Vein endothelial cell (primary cell): ENCODE data around the gene NPB. TPM values are rescaled to one million over a fixed set of nuclear protein-coding genes. Genes with fewer than 3 reads are reported as not detected.

Source experiments
- total RNA-seq: library from RNA; depleted of rRNA; stranded (reverse); fragments of >200 nt; gene quantifications from 2 replicates; pipeline ENCODE4 v1.2.3, GENCODE V29; 2012

The NPB gene
- 0.65 TPM in 1 of 2 replicates, not detected in the other for total RNA-seq

DNA sequence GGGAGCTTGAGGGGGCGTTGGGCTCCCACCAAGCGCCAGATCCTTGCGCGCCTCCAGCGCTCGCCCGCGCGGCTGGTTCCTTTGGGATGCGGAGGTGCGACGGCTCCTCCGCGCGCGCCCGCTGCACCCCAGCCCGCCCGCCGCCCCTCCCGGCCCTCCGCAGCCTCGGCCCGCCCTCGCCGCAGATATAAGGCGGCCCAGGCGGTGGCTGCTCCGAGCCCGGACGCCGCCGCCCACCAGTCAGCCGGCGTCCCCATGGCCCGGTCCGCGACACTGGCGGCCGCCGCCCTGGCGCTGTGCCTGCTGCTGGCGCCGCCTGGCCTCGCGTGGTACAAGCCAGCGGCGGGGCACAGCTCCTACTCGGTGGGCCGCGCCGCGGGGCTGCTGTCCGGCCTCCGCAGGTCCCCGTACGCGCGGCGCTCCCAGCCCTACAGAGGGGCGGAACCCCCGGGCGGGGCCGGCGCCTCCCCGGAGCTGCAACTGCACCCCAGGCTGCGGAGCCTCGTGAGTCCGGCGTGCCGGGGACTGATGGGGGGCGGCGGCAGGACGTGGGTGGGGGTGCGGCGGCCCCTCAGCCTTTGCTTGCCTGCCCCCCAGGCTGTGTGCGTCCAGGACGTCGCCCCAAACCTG is at the start of gene NPB:
NPB (plus strand) TSS at position 216 of the 630 bp plus-strand sequence; CDS start at position 256, 40 bp downstream.

DNA sequence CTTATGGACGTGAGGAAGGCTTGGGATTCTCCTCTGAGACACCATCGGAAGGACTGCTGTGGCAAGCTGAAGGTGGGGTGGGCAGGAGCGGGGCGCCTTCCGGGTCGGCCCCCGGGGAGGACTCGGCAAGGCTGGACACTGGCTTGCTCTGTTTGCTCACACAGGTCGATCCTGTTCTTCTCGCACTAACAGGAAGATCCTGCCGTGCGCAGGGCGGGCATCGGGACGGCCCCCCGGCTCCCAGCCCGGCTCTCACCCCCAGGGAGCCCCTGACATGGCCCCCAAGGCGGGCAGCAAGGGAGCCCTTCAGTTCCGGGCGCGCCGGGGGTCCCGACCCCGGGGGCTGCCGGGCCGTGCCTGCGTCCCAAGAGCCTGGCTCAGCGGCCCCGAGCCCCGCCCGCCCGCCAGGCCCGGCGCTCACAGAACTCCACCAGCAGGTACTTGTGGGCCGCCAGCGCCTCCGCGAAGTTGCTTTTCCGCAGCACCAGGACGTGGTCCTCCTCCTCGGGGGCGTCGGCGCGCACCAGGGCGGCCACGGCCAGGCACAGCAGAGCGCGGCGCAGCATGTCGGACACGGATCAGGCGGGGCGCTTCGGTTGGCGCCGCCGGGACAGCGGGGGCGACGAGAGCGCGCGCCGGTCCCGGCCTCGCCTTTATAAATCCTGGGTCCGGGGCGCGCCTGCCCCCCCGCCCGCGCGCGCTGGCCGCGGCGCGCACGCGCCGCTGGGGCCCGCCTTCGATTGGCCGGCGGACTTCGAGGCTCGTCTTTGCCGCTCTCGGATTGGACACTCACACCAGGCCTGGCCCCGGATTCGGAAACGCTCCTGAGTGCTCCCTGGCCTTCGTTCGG is 41.9 kb upstream of the NPB start, which contains the start of gene P4HB:
P4HB (minus strand) TSS at position 630 of the 850 bp plus-strand sequence; CDS start at position 566, 64 bp downstream.

GRCh38 chr17:81870981-81871386 is 31.1 kb upstream of the NPB start, which contains the start of gene ARHGDIA:
Gene ARHGDIA, minus strand, starts transcription at chr17:81871337. Its CDS starts 1,407 bp downstream, at chr17:81869930.

DNA sequence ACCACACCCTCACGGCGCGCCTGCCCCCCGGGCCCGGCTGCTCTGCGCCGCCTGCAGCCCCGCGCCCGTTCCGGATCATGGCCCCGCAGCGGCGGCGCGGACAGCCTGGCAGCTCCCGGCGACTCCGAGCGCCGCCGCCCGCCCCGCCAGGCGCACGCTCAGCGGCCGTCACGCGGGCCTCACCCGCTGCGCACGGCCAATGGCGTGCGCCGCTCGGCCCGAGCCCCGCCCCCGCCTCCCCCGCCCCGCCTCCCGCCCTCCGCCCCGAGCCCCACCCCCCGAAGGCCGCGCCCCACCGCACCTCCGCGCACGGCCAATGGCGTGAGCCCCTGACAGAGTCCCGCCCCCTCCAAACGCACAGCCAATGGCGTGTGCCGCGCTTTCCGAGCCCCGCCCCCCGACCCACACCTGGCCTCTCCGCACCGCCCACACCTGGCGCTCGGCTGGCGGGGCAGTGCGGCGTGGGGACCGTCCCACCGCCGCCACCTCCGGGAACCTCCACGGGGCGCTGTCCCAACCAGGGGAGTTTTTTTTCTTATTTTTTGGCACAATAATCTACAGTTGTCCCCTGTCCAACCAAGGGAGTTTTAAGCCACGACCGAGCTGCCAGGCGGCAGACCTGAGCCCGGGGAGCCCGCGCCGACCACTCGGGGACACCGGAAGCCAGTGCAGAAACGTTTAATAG is 9.4 kb downstream of the NPB start, which contains the start of gene PCYT2:
PCYT2 (minus strand) TSS at position 123 of the 685 bp plus-strand sequence; CDS start at position 79, 44 bp downstream.

GRCh38 chr17:81917565-81918332 is 15.7 kb downstream of the NPB start, which contains the start of gene SIRT7:
Gene SIRT7, minus strand, starts transcription at chr17:81918176. Its CDS starts 45 bp downstream, at chr17:81918131.

GRCh38 chr17:81927653-81928543 is 25.9 kb downstream of the NPB start, which contains the start of gene MAFG:
Gene MAFG, minus strand, starts transcription at chr17:81927735. Its CDS starts 4,550 bp downstream, at chr17:81923185.

DNA sequence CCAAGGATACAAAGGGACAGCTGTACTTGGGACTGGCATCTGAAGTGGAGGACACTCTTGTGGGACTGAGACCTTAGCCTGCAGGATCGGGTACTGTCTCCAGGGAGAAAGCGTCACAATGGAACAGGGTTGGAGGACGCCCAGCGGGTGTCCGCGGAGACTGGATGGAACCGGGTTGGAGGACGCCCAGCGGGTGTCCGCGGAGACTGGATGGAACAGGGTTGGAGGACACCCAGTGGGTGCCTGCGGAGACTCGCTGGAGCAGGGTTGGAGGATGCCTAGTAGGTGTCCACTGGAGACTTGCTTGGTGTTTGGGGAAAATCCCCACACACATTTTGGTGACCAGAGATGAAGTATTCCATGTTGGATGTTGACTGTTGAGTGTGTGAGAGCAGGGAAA is 45.2 kb downstream of the NPB start, which contains the start of gene MYADML2:
MYADML2 (minus strand) TSS at position 45 of the 400 bp plus-strand sequence. CDS start 5,492 bp downstream, outside the sequence.

Other genes with a start within 250 kb of the NPB start
- gene PDE6G, start 245.7 kb upstream of the NPB start, total RNA-seq: 1.3 TPM in 2 replicates
- gene OXLD1, start 235.6 kb upstream of the NPB start, total RNA-seq: 24.5 and 29.7 TPM in 2 replicates
- 11.8 and 12.1 TPM in 2 replicates for gene CCDC137, start 235.5 kb upstream of the NPB start, total RNA-seq
- 35.6 and 36.6 TPM in 2 replicates for gene ARL16, start 218.4 kb upstream of the NPB start, total RNA-seq
- 134 and 147 TPM in 2 replicates for gene HGS, start 218.2 kb upstream of the NPB start, total RNA-seq
- 23.8 and 26.1 TPM in 2 replicates for gene MRPL12, start 198.9 kb upstream of the NPB start, total RNA-seq
- gene SLC25A10, start 190.0 kb upstream of the NPB start, total RNA-seq: 17.6 and 23.5 TPM in 2 replicates
- gene GCGR, start 98.1 kb upstream of the NPB start, total RNA-seq: not detected in 2 replicates
- 91.2 and 156 TPM in 2 replicates for gene MCRIP1, start 68.9 kb upstream of the NPB start, total RNA-seq
- not detected in 2 replicates for gene PPP1R27, start 67.2 kb upstream of the NPB start, total RNA-seq
- 991 and 1,042 TPM in 2 replicates for gene P4HB, start 41.7 kb upstream of the NPB start, total RNA-seq
- gene ARHGDIA, start 30.9 kb upstream of the NPB start, total RNA-seq: 215 and 257 TPM in 2 replicates
- gene ALYREF, start 10.7 kb upstream of the NPB start, total RNA-seq: 155 and 174 TPM in 2 replicates
- 106 and 139 TPM in 2 replicates for gene ANAPC11, start 10.5 kb upstream of the NPB start, total RNA-seq
- 26.5 and 45.9 TPM in 2 replicates for gene PCYT2, start 9.2 kb downstream of the NPB start, total RNA-seq
- 16.0 and 18.0 TPM in 2 replicates for gene SIRT7, start 15.9 kb downstream of the NPB start, total RNA-seq
- gene MAFG, start 25.5 kb downstream of the NPB start, total RNA-seq: 21.9 and 24.7 TPM in 2 replicates
- 90.8 and 128 TPM in 2 replicates for gene PYCR1, start 35.1 kb downstream of the NPB start, total RNA-seq
- gene MYADML2, start 45.0 kb downstream of the NPB start, total RNA-seq: not detected in 2 replicates
- gene NOTUM, start 58.9 kb downstream of the NPB start, total RNA-seq: under 0.01 and 0.76 TPM in 2 replicates
- gene ASPSCR1, start 75.4 kb downstream of the NPB start, total RNA-seq: 21.7 and 31.4 TPM in 2 replicates
- 33.0 and 45.1 TPM in 2 replicates for gene CENPX, start 120.6 kb downstream of the NPB start, total RNA-seq
- 13.9 and 17.3 TPM in 2 replicates for gene LRRC45, start 121.1 kb downstream of the NPB start, total RNA-seq
- gene RAC3, start 129.4 kb downstream of the NPB start, total RNA-seq: 17.0 and 36.3 TPM in 2 replicates
- gene DCXR, start 135.5 kb downstream of the NPB start, total RNA-seq: 40.1 and 43.4 TPM in 2 replicates
- 22.4 and 45.7 TPM in 2 replicates for gene RFNG, start 149.6 kb downstream of the NPB start, total RNA-seq
- 116 and 131 TPM in 2 replicates for gene GPS1, start 149.7 kb downstream of the NPB start, total RNA-seq
- gene DUS1L, start 163.6 kb downstream of the NPB start, total RNA-seq: 63.3 and 68.3 TPM in 2 replicates
- gene FASN, start 196.0 kb downstream of the NPB start, total RNA-seq: 92.1 and 158 TPM in 2 replicates